Testis (tissue), 3 donors: ENCODE data around the gene FAM210B. TPM values are rescaled to one million over a fixed set of nuclear protein-coding genes. Genes with fewer than 3 reads are reported as not detected.

Source experiments
- DNase-seq: peaks from one replicate; pipeline ENCODE4 v3.0.0-alpha.2; 2019
- H3K27ac ChIP-seq, 2 donors: fragments of 200-600 bp; sonication (generic); one replicate each; pipeline ENCODE4 v1.5.1; 2019
- H3K27me3 ChIP-seq: fragments of 200-600 bp; sonication (generic); one replicate; pipeline ENCODE4 v1.5.1; 2019
- H3K36me3 ChIP-seq: fragments of 200-600 bp; sonication (generic); one replicate; pipeline ENCODE4 v1.5.1; 2017; ENCODE audit warnings: low read depth; ENCODE audit errors: missing control alignments
- H3K4me1 ChIP-seq: fragments of 200-600 bp; sonication (generic); one replicate; pipeline ENCODE4 v1.5.1; 2019
- H3K4me3 ChIP-seq, 2 donors: fragments of 200-600 bp; sonication (generic); one replicate each; pipeline ENCODE4 v1.5.1; 2017 to 2019
- H3K9me3 ChIP-seq: fragments of 200-600 bp; sonication (generic); one replicate; pipeline ENCODE4 v1.5.1; 2017
- CTCF ChIP-seq, 3 experiments: fragments of 450-650 bp in 2 of 3; fragments of 200-600 bp in 1 of 3; sonication (generic) in 1 of 3; IDR thresholded peaks; one replicate each; pipeline ENCODE4 v1.5.1; 2016 to 2019; ENCODE audit warnings: antibody characterized with exemption in 3 of 3, mild to moderate bottlenecking in 2 of 3, moderate library complexity in 1 of 3
- POLR2A ChIP-seq: fragments of 450-650 bp; IDR thresholded peaks from one replicate; pipeline ENCODE4 v1.6.1; 2017; ENCODE audit warnings: antibody characterized with exemption, mild to moderate bottlenecking, moderate library complexity
- WGBS, 2 donors: methylation state at CpG; one replicate each; pipeline ENCODE4 v1.1.5; 2018; 5-methylcytosine and 5-hydroxymethylcytosine counted together
- intact Hi-C: fragments of 100-400 bp; cut with DNase I; formaldehyde crosslinking; loops from one replicate; pipeline ENCODE4 v1.15.1; 2023; ENCODE audit warnings: low total_unique reads
- polyA plus RNA-seq: library from polyadenylated mRNA; stranded (reverse); fragments of 350-450 nt; fragmentation: Illumina TruSeq; extraction: RNeasy Lipid Tissue Mini Kit (QIAGEN cat#74804); gene quantifications from one replicate; pipeline ENCODE4 v1.2.3, GENCODE V29; 2014; ENCODE audit warnings: low read depth, low replicate concordance; ENCODE audit not compliant: insufficient read depth
- total RNA-seq, 2 donors: library from RNA; depleted of rRNA; stranded (reverse); fragments of >200 nt; gene quantifications; one replicate each; pipeline ENCODE4 v1.2.3, GENCODE V29; 2016

Gene FAM210B
- total and polyA plus RNA-seq, 3 donors from 2014 or later: 26.7 to 33.9 (median 29.5) TPM

GRCh38 chr20:56362833-56363413 is 4.1 kb downstream of the FAM210B start:
- 47 to 52% methylated on average over 7 to 8 of the region's 8 CpGs for WGBS, 2 donors
- Histone ChIP-seq H3K4me1 (peaks cover 22% of the 10 kb centered on the region), H3K27ac (peak overlapping the region in 1 of 2 donors; percentile 64), H3K36me3 (no peaks in the 10 kb centered on the region), H3K9me3 (no peaks in the 10 kb centered on the region), H3K4me3 (no peak overlapping the region), H3K27me3 (no peaks in the 10 kb centered on the region)
- intact Hi-C loops: no loop called here
- TF ChIP-seq CTCF (IDR thresholded peaks at IDR 0.05) (no peak), POLR2A (no peak)
- no peak for DNase-seq

GRCh38 chr20:56363491-56363890 is 4.7 kb downstream of the FAM210B start:
- Histone ChIP-seq H3K9me3 (no peaks in the 10 kb centered on the region), H3K4me3 (no peak overlapping the region), H3K36me3 (no peaks in the 10 kb centered on the region), H3K27me3 (no peaks in the 10 kb centered on the region), H3K27ac (no peak overlapping the region), H3K4me1 (peaks cover 22% of the 10 kb centered on the region)
- WGBS, 2 donors: 89 to 95% methylated on average over 6 of the region's 6 CpGs
- intact Hi-C loops: no loop called here
- no peak for DNase-seq
- no peak for TF ChIP-seq CTCF (IDR thresholded peaks at IDR 0.05)
- TF ChIP-seq POLR2A: no peak

- Histone ChIP-seq H3K27ac (no peak overlapping the region), H3K27me3 (no peaks in the 10 kb centered on the region), H3K4me3 (no peak overlapping the region), H3K4me1 (no peaks in the 10 kb centered on the region), H3K9me3 (no peaks in the 10 kb centered on the region), H3K36me3 (no peaks in the 10 kb centered on the region)
- intact Hi-C loops: no loop called here
- WGBS, 2 donors: 75 to 76% methylated on average over 6 of the region's 6 CpGs
- no peak for DNase-seq
- no peak for TF ChIP-seq CTCF (IDR thresholded peaks at IDR 0.05)
- no peak for TF ChIP-seq POLR2A
Observed at GRCh38 chr20:56368351-56369134, 9.8 kb downstream of the FAM210B start.

DNA sequence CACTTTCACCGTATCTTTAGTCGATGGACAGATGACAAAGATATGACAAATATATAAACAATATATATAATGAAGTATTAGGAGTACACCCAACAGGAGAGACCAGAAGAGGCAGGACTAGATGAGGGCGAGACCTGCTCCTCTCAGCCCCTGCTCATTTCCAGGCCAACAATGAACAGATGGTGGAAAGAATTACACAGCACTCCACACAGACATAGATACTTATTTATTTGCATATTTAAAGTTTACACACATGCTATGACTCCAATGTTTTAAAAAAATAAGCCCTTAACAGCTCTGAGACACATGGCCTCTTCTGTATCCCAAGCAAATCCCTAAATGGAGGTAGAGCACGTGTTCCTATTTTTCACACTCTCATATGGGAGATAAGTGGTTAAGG is 10.4 kb downstream of the FAM210B start:
- no peak for TF ChIP-seq POLR2A
- TF ChIP-seq CTCF (IDR thresholded peaks at IDR 0.05): no peak
- intact Hi-C loops: no loop called here
- H3K27ac ChIP-seq: no peak overlapping the region

More for the DNA sequence above, 10.4 kb downstream of the FAM210B start:
- no peaks in the 10 kb centered on the region for H3K4me1 ChIP-seq
- 81 to 89% methylated on average over 4 of the region's 4 CpGs for WGBS, 2 donors
- H3K4me3 ChIP-seq: no peak overlapping the region
- no peaks in the 10 kb centered on the region for H3K36me3 ChIP-seq
- no peaks in the 10 kb centered on the region for H3K27me3 ChIP-seq
- no peaks in the 10 kb centered on the region for H3K9me3 ChIP-seq
- no peak for DNase-seq
